ENCODE measurements around the gene SRGAP2B. TPM values are rescaled to one million over a fixed set of nuclear protein-coding genes. Genes with fewer than 3 reads are reported as not detected.
"Not testable (repeated sequence)": the region's sequence is repeated elsewhere in the genome, so short reads cannot be mapped to it uniquely, and the experiment has no call there.

The SRGAP2B gene
- total RNA-seq, 1 donor from 2014 or later: 23.3 TPM

- POLR2A ChIA-PET; H3K27me3 Mint-ChIP-seq; CTCF ChIA-PET; intact Hi-C loops (cut with micrococcal nuclease); H3K4me1 Mint-ChIP-seq; H3K36me3 Mint-ChIP-seq (ENCODE audit: low read depth); ATAC-seq (ENCODE audit: low read depth); H3K4me3 Mint-ChIP-seq; DNase-seq; H3K27ac Mint-ChIP-seq; H3K9me3 Mint-ChIP-seq: not testable (repeated sequence)
These were observed 172.3 kb downstream of the SRGAP2B start for GRCh38 chr1:144922785-144923184.

- H3K9me3 Mint-ChIP-seq; intact Hi-C loops (cut with micrococcal nuclease); POLR2A ChIA-PET; DNase-seq; H3K27ac Mint-ChIP-seq; H3K27me3 Mint-ChIP-seq; H3K4me3 Mint-ChIP-seq; CTCF ChIA-PET; H3K4me1 Mint-ChIP-seq; H3K36me3 Mint-ChIP-seq (ENCODE audit: low read depth); ATAC-seq (ENCODE audit: low read depth): not testable (repeated sequence)
These were observed 176.0 kb downstream of the SRGAP2B start for GRCh38 chr1:144919106-144919505.

- DNase-seq; H3K27ac Mint-ChIP-seq; POLR2A ChIA-PET; H3K4me1 Mint-ChIP-seq; ATAC-seq (ENCODE audit: low read depth); H3K9me3 Mint-ChIP-seq; H3K27me3 Mint-ChIP-seq; H3K4me3 Mint-ChIP-seq; intact Hi-C loops (cut with micrococcal nuclease); H3K36me3 Mint-ChIP-seq (ENCODE audit: low read depth); CTCF ChIA-PET: not testable (repeated sequence)
These were observed 177.0 kb downstream of the SRGAP2B start for GRCh38 chr1:144918027-144918603.

GRCh38 chr1:144917154-144918026 is 177.7 kb downstream of the SRGAP2B start:
- ATAC-seq (ENCODE audit: low read depth): peak; percentile 66
- CTCF ChIA-PET; DNase-seq; H3K4me3 Mint-ChIP-seq; intact Hi-C loops (cut with micrococcal nuclease); H3K36me3 Mint-ChIP-seq (ENCODE audit: low read depth); H3K27me3 Mint-ChIP-seq; H3K9me3 Mint-ChIP-seq; H3K27ac Mint-ChIP-seq; POLR2A ChIA-PET; H3K4me1 Mint-ChIP-seq: not testable (repeated sequence)

GRCh38 chr1:144913977-144914734 is 181.0 kb downstream of the SRGAP2B start:
- intact Hi-C loops (cut with micrococcal nuclease); H3K36me3 Mint-ChIP-seq (ENCODE audit: low read depth); H3K27me3 Mint-ChIP-seq; POLR2A ChIA-PET; H3K4me3 Mint-ChIP-seq; CTCF ChIA-PET; H3K4me1 Mint-ChIP-seq; H3K27ac Mint-ChIP-seq; H3K9me3 Mint-ChIP-seq; DNase-seq: not testable (repeated sequence)
- ATAC-seq (ENCODE audit: low read depth): peak; percentile 70

GRCh38 chr1:144913458-144913857 is 181.7 kb downstream of the SRGAP2B start:
- H3K27ac Mint-ChIP-seq; CTCF ChIA-PET; H3K36me3 Mint-ChIP-seq (ENCODE audit: low read depth); intact Hi-C loops (cut with micrococcal nuclease); ATAC-seq (ENCODE audit: low read depth); POLR2A ChIA-PET; H3K9me3 Mint-ChIP-seq; H3K4me3 Mint-ChIP-seq; H3K4me1 Mint-ChIP-seq; DNase-seq; H3K27me3 Mint-ChIP-seq: not testable (repeated sequence)

GRCh38 chr1:144910729-144911128 is 184.4 kb downstream of the SRGAP2B start:
- H3K27me3 Mint-ChIP-seq; H3K4me3 Mint-ChIP-seq; H3K9me3 Mint-ChIP-seq; ATAC-seq (ENCODE audit: low read depth); H3K27ac Mint-ChIP-seq; CTCF ChIA-PET; intact Hi-C loops (cut with micrococcal nuclease); DNase-seq; H3K4me1 Mint-ChIP-seq; POLR2A ChIA-PET; H3K36me3 Mint-ChIP-seq (ENCODE audit: low read depth): not testable (repeated sequence)

- H3K36me3 Mint-ChIP-seq (ENCODE audit: low read depth); H3K9me3 Mint-ChIP-seq; intact Hi-C loops (cut with micrococcal nuclease); H3K4me3 Mint-ChIP-seq; CTCF ChIA-PET; DNase-seq; H3K27me3 Mint-ChIP-seq; ATAC-seq (ENCODE audit: low read depth); H3K27ac Mint-ChIP-seq; H3K4me1 Mint-ChIP-seq; POLR2A ChIA-PET: not testable (repeated sequence)
These were observed 194.3 kb downstream of the SRGAP2B start for GRCh38 chr1:144900841-144901240.

GRCh38 chr1:144894454-144895201 is 200.5 kb downstream of the SRGAP2B start:
- H3K27ac Mint-ChIP-seq; ATAC-seq (ENCODE audit: low read depth); H3K36me3 Mint-ChIP-seq (ENCODE audit: low read depth); DNase-seq; intact Hi-C loops (cut with micrococcal nuclease); POLR2A ChIA-PET; H3K9me3 Mint-ChIP-seq; CTCF ChIA-PET; H3K4me1 Mint-ChIP-seq; H3K27me3 Mint-ChIP-seq; H3K4me3 Mint-ChIP-seq: not testable (repeated sequence)

GRCh38 chr1:144893710-144894438 is 201.3 kb downstream of the SRGAP2B start:
- CTCF ChIA-PET; intact Hi-C loops (cut with micrococcal nuclease); ATAC-seq (ENCODE audit: low read depth); H3K4me3 Mint-ChIP-seq; H3K9me3 Mint-ChIP-seq; DNase-seq; POLR2A ChIA-PET; H3K4me1 Mint-ChIP-seq; H3K27me3 Mint-ChIP-seq; H3K27ac Mint-ChIP-seq; H3K36me3 Mint-ChIP-seq (ENCODE audit: low read depth): not testable (repeated sequence)

GRCh38 chr1:144893062-144893461 is 202.1 kb downstream of the SRGAP2B start:
- H3K9me3 Mint-ChIP-seq: not testable (repeated sequence)

More at GRCh38 chr1:144893062-144893461, 202.1 kb downstream of the SRGAP2B start:
- ATAC-seq (ENCODE audit: low read depth); CTCF ChIA-PET; H3K27me3 Mint-ChIP-seq; H3K4me1 Mint-ChIP-seq; H3K4me3 Mint-ChIP-seq; H3K27ac Mint-ChIP-seq; POLR2A ChIA-PET; H3K36me3 Mint-ChIP-seq (ENCODE audit: low read depth); intact Hi-C loops (cut with micrococcal nuclease); DNase-seq: not testable (repeated sequence)

All from activated B cell treated with CpG ODN at 0.5 μM for 24 hours (primary cell).